Subcutaneous adipose tissue (tissue), 4 donors: Measurements from ENCODE around the gene LRRN2. TPM values are rescaled to one million over a fixed set of nuclear protein-coding genes. Genes with fewer than 3 reads are reported as not detected.

ENCODE experiments used
- total RNA-seq, 4 donors: library from RNA; depleted of rRNA; stranded (reverse); fragments of >200 nt; gene quantifications; one replicate each; pipeline ENCODE4 v1.1.0, GENCODE V29; 2016
- TF ChIP-seq, protein P1 (sequence below): fragments of 450-650 bp; IDR thresholded peaks from one replicate; pipeline ENCODE4 v1.5.1; 2016; ENCODE audit warnings: low read depth, mild to moderate bottlenecking, control low read depth, antibody characterized with exemption, moderate library complexity

LRRN2 gene
- total RNA-seq, 4 donors from 2014 or later, result 0.17 to 0.38 TPM; not detected in 2

DNA sequence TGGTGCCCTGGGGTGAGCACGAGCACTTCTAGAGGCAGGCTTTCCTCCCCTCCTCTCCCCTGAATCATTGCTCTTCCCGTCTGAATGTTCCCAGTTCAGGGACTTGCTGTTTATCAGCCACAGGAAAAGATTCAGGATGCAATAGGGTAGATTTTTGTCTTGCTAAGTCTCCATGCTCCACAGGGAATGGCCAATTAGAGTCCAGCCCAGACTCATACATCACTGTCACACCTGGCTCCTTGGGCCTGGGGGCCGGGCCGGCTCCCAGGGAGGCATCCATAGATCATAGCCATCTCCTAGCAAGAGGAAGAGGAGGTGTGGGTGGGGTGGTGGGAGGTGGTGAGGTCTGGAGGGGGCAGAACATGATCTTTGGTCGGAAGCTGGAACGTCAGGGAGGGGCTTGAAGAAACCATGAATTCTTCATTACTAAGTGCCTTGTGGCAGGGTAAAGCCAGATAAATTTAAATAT is 83.4 kb downstream of the LRRN2 start:
- TF ChIP-seq, protein P1, sequence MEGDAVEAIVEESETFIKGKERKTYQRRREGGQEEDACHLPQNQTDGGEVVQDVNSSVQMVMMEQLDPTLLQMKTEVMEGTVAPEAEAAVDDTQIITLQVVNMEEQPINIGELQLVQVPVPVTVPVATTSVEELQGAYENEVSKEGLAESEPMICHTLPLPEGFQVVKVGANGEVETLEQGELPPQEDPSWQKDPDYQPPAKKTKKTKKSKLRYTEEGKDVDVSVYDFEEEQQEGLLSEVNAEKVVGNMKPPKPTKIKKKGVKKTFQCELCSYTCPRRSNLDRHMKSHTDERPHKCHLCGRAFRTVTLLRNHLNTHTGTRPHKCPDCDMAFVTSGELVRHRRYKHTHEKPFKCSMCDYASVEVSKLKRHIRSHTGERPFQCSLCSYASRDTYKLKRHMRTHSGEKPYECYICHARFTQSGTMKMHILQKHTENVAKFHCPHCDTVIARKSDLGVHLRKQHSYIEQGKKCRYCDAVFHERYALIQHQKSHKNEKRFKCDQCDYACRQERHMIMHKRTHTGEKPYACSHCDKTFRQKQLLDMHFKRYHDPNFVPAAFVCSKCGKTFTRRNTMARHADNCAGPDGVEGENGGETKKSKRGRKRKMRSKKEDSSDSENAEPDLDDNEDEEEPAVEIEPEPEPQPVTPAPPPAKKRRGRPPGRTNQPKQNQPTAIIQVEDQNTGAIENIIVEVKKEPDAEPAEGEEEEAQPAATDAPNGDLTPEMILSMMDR, result no peak

DNA sequence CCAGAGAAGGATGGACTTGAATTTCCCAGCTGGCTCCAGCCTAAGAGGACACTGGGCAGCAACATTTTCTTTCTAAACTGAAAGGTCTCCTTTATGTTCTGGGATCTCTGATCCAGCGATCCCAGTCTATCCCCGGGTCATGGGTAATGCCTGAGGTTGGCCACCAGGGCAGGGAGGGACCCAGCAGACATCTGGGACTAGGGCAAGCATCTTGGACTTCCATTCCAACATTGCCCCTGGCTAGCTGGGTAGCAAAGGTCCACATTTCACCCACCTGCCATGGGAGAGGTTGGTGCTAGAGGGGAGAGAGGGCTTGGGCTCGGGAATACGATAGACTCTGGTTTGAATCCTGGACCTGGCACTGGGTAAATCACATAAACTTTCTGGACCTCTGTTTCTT is 84.6 kb downstream of the LRRN2 start:
- TF ChIP-seq, protein P1, result no peak

DNA sequence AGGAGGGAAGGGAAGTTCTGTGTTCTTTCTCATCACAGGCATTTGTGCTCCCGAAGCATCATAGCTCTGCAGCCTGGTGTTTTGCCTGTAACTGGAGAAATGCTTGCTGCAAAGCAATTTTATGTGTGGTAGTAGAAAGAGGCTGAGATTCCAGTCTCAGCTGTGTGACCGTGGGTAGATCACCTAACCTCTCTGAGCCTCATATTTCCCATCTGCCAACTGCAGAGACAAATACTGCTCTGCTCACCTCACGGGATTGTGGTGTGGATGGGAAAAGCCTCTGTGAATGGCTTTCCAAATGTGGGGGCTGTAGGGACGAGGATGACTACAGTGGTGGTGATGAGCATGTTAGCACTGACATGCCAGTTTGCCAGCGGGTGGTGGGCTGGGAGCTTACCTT is 85.3 kb downstream of the LRRN2 start:
- TF ChIP-seq, protein P1, result no peak

- TF ChIP-seq, protein P1, result no peak
These were observed 85.9 kb downstream of the LRRN2 start for GRCh38 chr1:204599596-204599995.

GRCh38 chr1:204599098-204599497 is 86.4 kb downstream of the LRRN2 start:
- TF ChIP-seq, protein P1, result no peak

DNA sequence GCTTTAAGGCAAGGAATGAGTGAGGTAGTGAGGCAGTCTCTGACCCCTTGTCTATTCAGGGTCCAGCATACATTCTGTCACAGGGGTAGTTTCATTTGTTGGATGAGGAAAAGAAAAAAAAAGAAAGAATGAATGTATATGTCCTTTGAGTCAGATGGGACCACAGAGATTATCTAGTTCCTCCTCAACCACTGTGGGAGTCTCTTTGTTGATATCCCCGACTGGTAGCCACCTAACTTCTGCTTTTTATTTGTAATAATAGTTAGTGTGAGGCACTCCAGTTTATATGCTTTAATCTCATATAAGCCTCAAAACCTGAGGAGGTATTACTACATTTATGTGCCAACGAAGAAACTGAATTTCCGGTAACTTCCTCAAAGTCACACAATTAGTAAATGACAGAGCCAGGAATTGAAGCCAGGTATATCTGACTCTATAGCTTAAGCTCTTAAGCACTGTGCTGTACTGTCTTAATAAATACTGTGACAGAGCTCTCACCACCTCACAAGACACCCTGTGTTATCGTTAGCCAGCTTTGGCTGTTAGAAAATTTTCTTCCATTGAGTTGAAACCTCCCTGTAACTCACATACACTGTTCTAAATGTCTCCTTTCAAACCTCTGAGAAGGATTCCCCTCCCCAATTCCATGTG is 87.1 kb downstream of the LRRN2 start:
- TF ChIP-seq, protein P1, result no peak

DNA sequence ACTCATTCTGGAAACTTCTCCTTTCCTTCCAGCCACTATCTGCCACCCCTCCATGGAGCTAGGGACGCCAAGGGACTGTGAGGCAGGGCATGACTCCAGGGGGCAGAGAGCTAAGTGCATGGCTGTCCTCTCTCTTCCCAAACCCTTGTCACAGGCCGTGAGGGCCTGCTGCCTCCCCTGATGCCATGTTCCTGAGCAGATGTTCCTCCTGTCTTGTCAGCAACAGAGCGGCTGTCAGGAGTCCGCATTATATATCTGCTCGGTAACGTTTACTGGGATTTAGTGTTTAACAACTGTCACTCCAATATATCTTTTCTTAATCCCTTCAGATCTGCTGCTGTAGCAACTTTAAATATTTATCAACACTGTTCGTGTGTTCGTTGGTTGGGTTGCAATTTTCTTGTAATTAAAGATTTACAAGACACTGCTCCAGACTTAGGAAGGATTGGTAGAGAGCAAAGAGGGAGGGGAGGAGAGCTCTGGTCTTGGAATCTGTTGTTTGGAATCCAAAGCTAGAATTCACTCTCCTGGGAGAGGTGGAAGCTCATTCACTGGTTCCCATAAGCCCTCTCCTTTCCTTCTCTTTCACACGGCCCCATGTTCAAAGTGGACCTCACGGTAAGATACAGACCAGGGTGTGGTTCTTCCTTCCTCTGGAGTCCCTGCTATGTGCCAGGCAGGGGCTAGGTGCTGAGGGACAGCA is 93.1 kb downstream of the LRRN2 start:
- TF ChIP-seq, protein P1, result no peak
